HCT116 (cell line): ENCODE results near the gene SEMA4C. TPM values are rescaled to one million over a fixed set of nuclear protein-coding genes. Genes with fewer than 3 reads are reported as not detected.

Experiments used
- ATAC-seq: fragments of 200-7000 bp; cut with Tn5 transposase; 2 replicates; pipeline ENCODE4 v1.9.1; 2020; ENCODE audit warnings: mild to moderate bottlenecking, moderate library complexity
- BruUV-seq: library from RNA; stranded (reverse); fragments of 400-500 nt; replicated peaks from 2 replicates; lab custom pipeline; 2021; lab: Mats Ljungman, UMichigan
- CTCF ChIA-PET: fragments of 300-600 bp; sonication (Branson Sonifier 250); formaldehyde crosslinking; loops from one replicate; lab custom pipeline; 2021; ENCODE audit warnings: antibody characterized with exemption; lab: Charles Lee
- POLR2A ChIA-PET: fragments of 300-600, 350-600 bp; sonication (Branson Sonifier 250); formaldehyde crosslinking; loops from one replicate; lab custom pipeline; 2021; ENCODE audit warnings: antibody characterized with exemption; lab: Charles Lee
- RAD21 ChIA-PET, 2 experiments: fragments of 300-600 bp; sonication (Branson Sonifier 250); formaldehyde crosslinking; loops; one replicate each; lab custom pipeline; 2023; ENCODE audit warnings: low total read pairs in 2 of 2; ENCODE audit not compliant: uncharacterized antibody in 2 of 2, unreplicated experiment in 2 of 2, low non-redundant PET in 1 of 2; lab: Charles Lee
- DNase-seq: peaks from one replicate; pipeline ENCODE4 v3.0.0-alpha.2; 2010; ENCODE audit warnings: low read depth, low spot score
- H2AFZ ChIP-seq: fragments of 200-600 bp; shearing (Covaris generic), sonication (generic); 2 replicates; pipeline ENCODE4 v1.6.1; 2017; ENCODE audit warnings: low read depth, mixed run types, mixed read lengths, antibody characterized with exemption, low read length; ENCODE audit not compliant: poor library complexity, severe bottlenecking
- H3K27ac ChIP-seq: 2 replicates; pipeline ENCODE4 v1.5.1; 2012; ENCODE audit warnings: low read depth, low read length
- H3K27me3 ChIP-seq: fragments of 200-600 bp; sonication (generic); 2 replicates; pipeline ENCODE4 v1.6.1; 2016; ENCODE audit warnings: mixed run types, low read length, mixed read lengths; ENCODE audit not compliant: insufficient read depth
- H3K36me3 ChIP-seq, 2 experiments: fragments of 200-500 bp in 1 of 2; fragments of 200-600 bp in 1 of 2; sonication (Bioruptor generic) in 1 of 2; sonication (generic) in 1 of 2; 2 replicates each; pipeline versions ENCODE4 v1.5.1 to v1.6.1; 2014 to 2016; ENCODE audit warnings: low read length in 2 of 2, inconsistent platforms in 1 of 2, mixed read lengths in 1 of 2, mixed run types in 1 of 2; ENCODE audit not compliant: insufficient read depth in 2 of 2, control insufficient read depth in 1 of 2
- H3K4me1 ChIP-seq, 2 experiments: fragments of 200-600 bp in 1 of 2; sonication (generic) in 1 of 2; 2 replicates each; pipeline versions ENCODE4 v1.5.1 to v1.6.1; 2012 to 2017; ENCODE audit warnings: low read length in 2 of 2, inconsistent platforms in 1 of 2, mild to moderate bottlenecking in 1 of 2, mixed read lengths in 1 of 2, mixed run types in 1 of 2, moderate library complexity in 1 of 2; ENCODE audit not compliant: insufficient read depth in 2 of 2, control insufficient read depth in 1 of 2
- H3K4me2 ChIP-seq: fragments of 200-600 bp; sonication (generic); 2 replicates; pipeline ENCODE4 v1.6.1; 2017; ENCODE audit warnings: mixed run types, low read length, mixed read lengths
- H3K4me3 ChIP-seq, 2 experiments: fragments of 200-600 bp in 1 of 2; sonication (generic) in 1 of 2; replicated peaks in 1 of 2; 2 replicates each; pipeline ENCODE4 v1.5.1; 2011 to 2016; ENCODE audit warnings: low read length in 2 of 2, control low read depth in 1 of 2, low read depth in 1 of 2, mild to moderate bottlenecking in 1 of 2, mixed read lengths in 1 of 2, mixed run types in 1 of 2
- H3K79me2 ChIP-seq: fragments of 200-600 bp; sonication (generic); 2 replicates; pipeline ENCODE4 v1.6.1; 2017; ENCODE audit warnings: mild to moderate bottlenecking, mixed run types, low read length, moderate library complexity, mixed read lengths; ENCODE audit not compliant: insufficient read depth
- H3K9ac ChIP-seq: fragments of 200-600 bp; sonication (generic); 2 replicates; pipeline ENCODE4 v1.6.1; 2016; ENCODE audit warnings: low read length, mixed read lengths
- H3K9me2 ChIP-seq: fragments of 200-600 bp; sonication (generic), shearing (Covaris generic); 2 replicates; pipeline ENCODE4 v1.6.1; 2017; ENCODE audit warnings: mixed run types, mild to moderate bottlenecking, moderate library complexity; ENCODE audit not compliant: insufficient read depth
- H3K9me3 ChIP-seq, 2 experiments: fragments of 200-500 bp in 1 of 2; fragments of 200-600 bp in 1 of 2; sonication (Bioruptor generic) in 1 of 2; sonication (generic) in 1 of 2; 2 replicates each; pipeline ENCODE4 v1.6.1; 2014 to 2017; ENCODE audit warnings: low read length in 2 of 2, mixed read lengths in 2 of 2, inconsistent platforms in 1 of 2, low read depth in 1 of 2, mild to moderate bottlenecking in 1 of 2, mixed run types in 1 of 2, moderate library complexity in 1 of 2; ENCODE audit not compliant: control insufficient read depth in 1 of 2, insufficient read depth in 1 of 2
- H4K20me1 ChIP-seq: fragments of 200-600 bp; sonication (generic), shearing (Covaris generic); 2 replicates; pipeline ENCODE4 v1.6.1; 2017; ENCODE audit warnings: mixed run types, mild to moderate bottlenecking, moderate library complexity; ENCODE audit not compliant: insufficient read depth
- ATF3 ChIP-seq: IDR thresholded peaks from 2 replicates; pipeline ENCODE4 v1.6.1; 2012
- CBX3 ChIP-seq: IDR thresholded peaks from 2 replicates; pipeline ENCODE4 v1.6.1; 2012; ENCODE audit warnings: low read depth
- CTCF ChIP-seq, 3 experiments: fragments of 200-600 bp in 1 of 3; sonication (generic) in 1 of 3; IDR thresholded peaks in 2 of 3; conservative IDR thresholded peaks in 1 of 3; 2 replicates each; pipeline ENCODE4 v1.5.1; 2012 to 2017; ENCODE audit warnings: low read depth in 2 of 3, low read length in 2 of 3, antibody characterized with exemption in 1 of 3, borderline replicate concordance in 1 of 3, control low read depth in 1 of 3, mild to moderate bottlenecking in 1 of 3, mixed read lengths in 1 of 3, mixed run types in 1 of 3, moderate library complexity in 1 of 3; ENCODE audit not compliant: insufficient read depth in 1 of 3
- EZH2phosphoT487 ChIP-seq: fragments of 200-600 bp; IDR thresholded peaks from 2 replicates; pipeline ENCODE4 v1.6.1; 2018; ENCODE audit warnings: antibody characterized with exemption, borderline replicate concordance
- FOSL1 ChIP-seq: IDR thresholded peaks from 2 replicates; pipeline ENCODE4 v1.6.1; 2012; ENCODE audit warnings: low read depth
- JUND ChIP-seq: IDR thresholded peaks from 2 replicates; pipeline ENCODE4 v1.6.1; 2012
- POLR2AphosphoS5 ChIP-seq: IDR thresholded peaks from 2 replicates; pipeline ENCODE4 v1.6.1; 2011; ENCODE audit warnings: mild to moderate bottlenecking, low read depth, low read length, moderate library complexity
- RAD21 ChIP-seq: IDR thresholded peaks from 2 replicates; pipeline ENCODE4 v1.6.1; 2012; ENCODE audit warnings: low read depth, mild to moderate bottlenecking
- REST ChIP-seq: IDR thresholded peaks from 2 replicates; pipeline ENCODE4 v1.6.1; 2012; ENCODE audit warnings: low read depth
- SIN3A ChIP-seq: IDR thresholded peaks from 2 replicates; pipeline ENCODE4 v1.6.1; 2012; ENCODE audit warnings: low read depth
- SP1 ChIP-seq: IDR thresholded peaks from 2 replicates; pipeline ENCODE4 v1.6.1; 2012; ENCODE audit warnings: low read depth
- SRF ChIP-seq: IDR thresholded peaks from 2 replicates; pipeline ENCODE4 v1.6.1; 2012; ENCODE audit warnings: low read depth
- TCF7L2 ChIP-seq: IDR thresholded peaks from 2 replicates; pipeline ENCODE4 v1.7.0; 2011; ENCODE audit warnings: borderline replicate concordance, inconsistent platforms; ENCODE audit not compliant: insufficient read depth, insufficient read length; ENCODE audit errors: extremely low read depth
- YY1 ChIP-seq: IDR thresholded peaks from 2 replicates; pipeline ENCODE4 v1.6.1; 2011; ENCODE audit warnings: low read length, low read depth, moderate library complexity, mild to moderate bottlenecking; ENCODE audit not compliant: insufficient replicate concordance; ENCODE audit errors: extremely low read depth
- ZBTB33 ChIP-seq: IDR thresholded peaks from 2 replicates; pipeline ENCODE4 v1.6.1; 2011; ENCODE audit warnings: mild to moderate bottlenecking, low read length, moderate library complexity; ENCODE audit not compliant: insufficient replicate concordance; ENCODE audit errors: extremely low read depth
- ZNF274 ChIP-seq: fragments of 200-500 bp; sonication (Bioruptor generic); IDR thresholded peaks from 2 replicates; pipeline ENCODE4 v1.6.1; 2014; ENCODE audit warnings: mild to moderate bottlenecking, low read depth, low read length, inconsistent platforms
- intact Hi-C: fragments of 100-400 bp; cut with micrococcal nuclease; formaldehyde crosslinking; loops from 2 replicates; pipeline ENCODE4 v1.10.0; 2022
- total RNA-seq: library from RNA; stranded (reverse); gene quantifications from one replicate; pipeline ENCODE4 v1.2.1, GENCODE V29; 2021; ENCODE audit not compliant: unreplicated experiment
- TF ChIP-seq, protein P1 (sequence below): IDR thresholded peaks from 2 replicates; pipeline ENCODE4 v1.6.1; 2012

SEMA4C gene
- total RNA-seq, 1 experiment from 2014 or later = 25.4 TPM

DNA sequence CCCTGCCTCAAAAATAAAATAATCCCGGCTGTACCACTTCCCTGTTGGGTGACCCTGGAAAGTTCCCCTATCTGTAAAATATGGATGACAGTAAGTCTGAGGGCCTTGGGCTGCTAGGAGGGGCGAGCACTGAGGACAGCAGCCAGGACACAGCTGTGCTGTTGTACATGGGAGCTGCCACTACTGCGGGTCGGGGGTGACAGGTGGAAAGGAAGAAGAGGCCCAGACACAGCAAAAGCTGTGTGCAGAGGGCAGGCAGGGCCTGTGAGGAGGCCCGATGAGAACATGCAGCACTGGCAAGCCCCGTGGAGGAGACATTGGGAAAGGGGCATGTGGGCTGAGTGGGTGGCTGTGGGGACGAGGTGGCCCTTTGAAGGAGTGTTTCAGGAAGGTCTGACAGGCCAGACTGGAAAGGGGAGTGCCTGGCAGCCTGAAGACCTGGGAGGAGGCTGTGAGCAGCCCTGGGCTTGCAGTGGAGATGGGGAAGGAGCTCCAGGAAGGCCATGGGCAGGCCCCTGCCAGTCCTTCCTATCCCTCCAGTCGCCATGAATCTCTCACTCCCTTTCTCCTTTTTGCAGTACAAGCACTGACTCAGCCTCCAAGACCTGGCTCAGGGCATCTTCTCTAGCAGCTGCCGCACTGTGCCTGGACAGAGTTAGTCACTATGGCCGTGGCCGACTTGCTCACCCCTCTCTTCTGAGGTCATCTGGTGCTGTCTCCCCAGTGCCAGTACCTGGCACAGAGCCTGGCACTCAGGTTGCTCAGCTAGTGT, 28.9 kb upstream of the SEMA4C start:
- CTCF ChIA-PET = no interaction called here
- RAD21 ChIA-PET = no interaction called here
- H2AFZ ChIP-seq = no peak overlapping the region

More for the DNA sequence above, 28.9 kb upstream of the SEMA4C start:
- Histone ChIP-seq H3K4me1 (peaks cover 13 to 23% of the 10 kb centered on the region in 2 experiments; a peak in 3 of 4 replicates), H3K79me2 (no peaks in the 10 kb centered on the region), H3K9me2 (no peaks in the 10 kb centered on the region), H3K4me2 (no peak overlapping the region), H3K9ac (no peak overlapping the region), H3K27me3 (no peaks in the 10 kb centered on the region), H3K4me3 (no peak overlapping the region), H3K9me3 (no peaks in the 10 kb centered on the region), H3K36me3 (no peaks in the 10 kb centered on the region), H3K27ac (no peak overlapping the region), H4K20me1 (no peaks in the 10 kb centered on the region)
- no peak for DNase-seq
- POLR2A ChIA-PET = interaction anchor here (0.7 kb wide), 1 partner anchor 13 kb away, joined by 3 read pairs; no protein-coding TSS in a partner anchor
- no peak for ATAC-seq
- intact Hi-C loops = no loop called here
- TF ChIP-seq SP1 = no peak
- no peak for TF ChIP-seq ATF3
- TF ChIP-seq ZNF274 = no peak
- TF ChIP-seq SIN3A = no peak
- TF ChIP-seq SRF = no peak
- no peak for TF ChIP-seq YY1
- no peak for TF ChIP-seq TCF7L2
- TF ChIP-seq POLR2AphosphoS5 = no peak
- no peak for TF ChIP-seq REST
- no peak for TF ChIP-seq FOSL1
- no peak for TF ChIP-seq JUND
- no peak for TF ChIP-seq CTCF (IDR thresholded peaks at IDR 0.05 in 2 of 3, conservative IDR thresholded peaks at IDR 0.05 in 1 of 3; ENCODE audit: borderline replicate concordance in 1 of 3, insufficient read depth in 1 of 3, low read depth in 2 of 3, low read length in 2 of 3)
- TF ChIP-seq CBX3 = no peak
- no peak for TF ChIP-seq RAD21
- no peak for TF ChIP-seq EZH2phosphoT487
- TF ChIP-seq, protein P1, sequence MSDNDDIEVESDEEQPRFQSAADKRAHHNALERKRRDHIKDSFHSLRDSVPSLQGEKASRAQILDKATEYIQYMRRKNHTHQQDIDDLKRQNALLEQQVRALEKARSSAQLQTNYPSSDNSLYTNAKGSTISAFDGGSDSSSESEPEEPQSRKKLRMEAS = no peak
- TF ChIP-seq ZBTB33 = no peak
- TF ChIP-seq, all 23 proteins: peak for 0
- BruUV-seq = no TSS peak
